ENCODE results near the gene KDM4C.
"Not testable (repeated sequence)": the region's sequence is repeated elsewhere in the genome, so short reads cannot be mapped to it uniquely, and the experiment has no call there.

KDM4C gene

GRCh38 chr9:6987381-6987780, 229.6 kb downstream of the KDM4C start:
- no peak for DNase-seq

DNA sequence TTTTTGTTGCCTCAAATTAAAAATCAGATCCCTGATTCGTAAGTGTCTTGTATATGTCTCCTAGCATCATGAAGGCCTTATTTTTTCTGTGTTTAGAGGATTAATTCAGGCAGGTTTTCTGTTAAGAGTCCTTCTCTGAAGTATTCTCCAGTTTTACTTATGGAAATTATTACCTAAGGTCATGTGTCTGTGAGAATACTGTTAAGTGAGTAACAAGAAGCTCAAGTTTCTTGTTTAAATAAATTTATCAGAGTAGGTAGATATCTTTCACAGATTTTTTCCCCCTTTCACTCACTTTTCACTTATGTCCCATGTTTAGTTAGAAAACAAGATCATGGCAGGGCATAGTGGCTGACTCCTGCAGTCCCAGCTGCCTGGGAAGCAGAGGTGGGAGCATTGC, 233.6 kb downstream of the KDM4C start:
- DNase-seq: no peak

DNA sequence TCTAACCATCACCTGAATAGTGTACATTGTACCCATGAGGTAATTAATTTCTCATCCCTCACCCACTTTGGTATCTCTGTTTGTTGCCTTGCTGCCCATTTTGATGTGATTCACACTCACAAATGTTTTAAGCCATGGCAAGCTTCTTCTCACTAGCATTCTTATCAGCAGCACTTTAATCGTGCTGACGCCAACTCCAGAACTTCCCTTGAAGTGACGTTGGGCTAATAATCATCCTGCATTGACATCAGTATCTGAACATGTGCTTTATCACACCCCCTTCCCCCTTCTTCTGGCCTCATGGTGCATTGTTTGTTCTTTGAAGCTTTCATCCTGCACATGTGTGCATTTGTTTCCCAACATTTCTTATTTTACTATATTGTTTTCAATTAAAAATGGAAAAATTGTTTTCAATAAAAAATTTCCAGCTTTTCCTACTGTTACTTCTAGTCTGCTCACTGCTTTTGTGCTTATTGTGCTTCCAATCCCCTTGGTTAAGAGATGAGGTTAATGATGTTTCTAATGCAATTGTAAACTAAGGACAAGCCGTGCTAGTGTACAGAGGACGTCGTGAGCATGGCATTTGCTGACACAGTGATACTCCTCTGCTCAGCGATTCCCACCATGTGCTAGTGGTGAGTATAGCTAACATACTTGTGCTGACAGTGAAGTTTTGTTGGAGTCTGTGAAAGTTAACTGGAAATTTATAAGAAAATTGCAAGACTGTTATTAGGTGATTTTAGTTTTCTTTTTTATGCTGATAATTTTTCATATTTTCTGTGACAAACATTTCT, 238.5 kb downstream of the KDM4C start:
- no peak for DNase-seq

- DNase-seq: no peak
These were observed 239.6 kb downstream of the KDM4C start for GRCh38 chr9:6997330-6997729.

- DNase-seq: no peak
These were observed 242.0 kb downstream of the KDM4C start for GRCh38 chr9:6999794-7000193.

DNA sequence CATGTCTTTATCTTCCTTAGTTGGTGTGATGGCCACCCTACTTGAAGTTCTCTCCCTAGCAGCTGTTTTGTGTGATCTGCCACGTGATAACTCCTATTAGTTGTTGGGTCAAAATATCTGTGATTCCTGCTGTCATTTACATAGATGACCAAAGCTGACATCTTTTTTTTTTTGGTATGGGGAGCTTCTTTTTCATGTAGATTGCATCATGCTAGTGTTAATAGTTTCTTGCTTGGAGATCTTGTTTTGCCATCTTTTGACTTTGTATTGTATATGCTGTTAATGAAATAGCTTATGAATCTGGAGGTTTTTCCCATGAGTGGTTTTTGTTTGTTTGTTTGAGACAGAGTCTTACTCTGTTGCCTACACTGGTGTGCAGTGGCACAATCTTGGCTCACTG, 243.8 kb downstream of the KDM4C start:
- no peak for DNase-seq

GRCh38 chr9:7003861-7004260, 246.1 kb downstream of the KDM4C start:
- no peak for DNase-seq

DNA sequence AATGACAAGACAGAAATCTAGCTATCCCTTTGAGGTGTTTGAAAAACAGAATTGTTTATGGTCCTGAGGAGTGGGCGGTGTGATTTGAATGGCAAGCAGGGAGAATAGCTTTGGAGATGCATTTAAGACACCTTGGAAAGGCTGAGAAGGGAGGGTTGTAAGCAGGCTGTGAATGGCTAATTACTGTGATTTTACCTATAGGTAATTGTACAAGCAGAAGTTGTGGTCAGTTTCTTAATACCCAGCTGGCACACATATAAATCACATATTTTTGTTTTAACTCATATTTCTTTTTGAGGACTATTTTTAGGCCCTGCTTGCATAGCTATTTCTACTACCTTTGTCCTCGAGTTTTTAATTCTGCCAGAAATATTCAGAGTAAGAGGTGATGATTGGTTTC, 248.6 kb downstream of the KDM4C start:
- no peak for DNase-seq

- no peak for DNase-seq
These were observed 250.6 kb downstream of the KDM4C start for GRCh38 chr9:7008411-7008810.

GRCh38 chr9:7009065-7009464, 251.3 kb downstream of the KDM4C start:
- DNase-seq: no peak

DNA sequence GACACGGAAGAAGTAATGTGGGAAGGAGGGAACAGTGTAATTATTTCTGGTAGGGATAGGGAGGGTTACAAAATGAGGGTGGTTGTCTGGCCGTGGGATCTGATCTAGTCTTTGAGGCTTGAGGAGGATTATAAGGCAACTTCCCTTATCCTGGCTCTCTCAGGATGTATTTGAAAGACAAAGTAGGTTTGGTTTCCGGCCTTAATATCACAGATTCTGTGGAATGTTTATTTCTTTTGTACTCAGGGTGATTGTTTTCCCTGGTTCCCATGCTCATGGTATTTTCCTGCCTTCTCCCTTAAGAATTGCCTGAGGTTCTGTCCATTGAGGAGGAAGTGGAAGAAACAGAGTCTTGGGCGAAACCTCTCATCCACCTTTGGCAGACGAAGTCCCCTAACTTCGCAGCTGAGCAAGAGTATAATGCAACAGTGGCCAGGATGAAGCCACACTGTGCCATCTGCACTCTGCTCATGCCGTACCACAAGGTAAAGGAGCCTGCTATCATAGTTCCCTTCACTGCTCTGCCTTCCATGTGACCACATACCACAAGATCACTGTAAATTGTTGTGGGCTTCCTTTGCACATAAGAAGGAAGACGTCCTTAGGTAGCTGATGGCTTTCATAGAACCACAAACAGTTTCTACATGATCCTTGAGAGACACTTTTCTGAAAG, 253.8 kb downstream of the KDM4C start:
- peak; percentile 25 for DNase-seq

DNA sequence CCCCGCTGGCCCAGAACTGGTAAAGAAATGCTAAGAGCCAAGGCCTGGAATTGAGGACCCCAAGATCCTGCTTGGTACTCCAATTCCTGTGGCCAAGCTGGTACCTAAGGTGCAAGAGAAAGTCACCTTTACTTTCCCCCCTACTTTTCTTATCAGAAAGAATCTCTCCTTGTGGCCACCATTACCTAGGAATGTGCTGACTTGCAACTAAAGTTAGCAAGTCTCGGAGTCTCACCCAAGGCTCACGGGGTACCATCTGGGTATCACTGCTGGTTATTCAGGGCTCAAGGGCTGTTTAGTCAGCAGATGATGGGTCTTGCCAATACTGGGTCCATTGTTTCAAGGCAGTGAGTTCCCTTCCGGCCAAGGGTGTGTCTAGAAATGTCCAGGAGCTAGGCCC, 270.2 kb downstream of the KDM4C start:
- no peak for DNase-seq

DNA sequence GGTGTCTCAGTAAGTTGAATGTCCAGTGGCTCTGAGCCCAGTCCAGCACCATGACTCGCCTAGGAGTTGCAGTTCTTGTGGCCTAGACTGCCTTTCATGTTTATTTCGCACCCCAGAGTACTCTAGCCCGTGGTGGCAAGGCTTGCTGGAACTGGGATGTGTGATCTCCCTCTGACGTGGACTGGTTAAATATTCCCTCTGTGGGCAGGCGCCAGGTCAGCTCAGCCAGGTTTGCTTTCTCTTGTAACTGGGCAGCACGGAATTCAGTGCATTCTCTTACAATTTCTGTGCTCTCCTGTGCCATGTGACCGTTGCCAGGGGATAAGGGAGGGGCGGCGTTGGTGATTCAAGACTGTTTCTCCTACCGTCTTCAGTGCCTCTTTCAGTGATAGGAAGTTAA, 270.8 kb downstream of the KDM4C start:
- DNase-seq: no peak

DNA sequence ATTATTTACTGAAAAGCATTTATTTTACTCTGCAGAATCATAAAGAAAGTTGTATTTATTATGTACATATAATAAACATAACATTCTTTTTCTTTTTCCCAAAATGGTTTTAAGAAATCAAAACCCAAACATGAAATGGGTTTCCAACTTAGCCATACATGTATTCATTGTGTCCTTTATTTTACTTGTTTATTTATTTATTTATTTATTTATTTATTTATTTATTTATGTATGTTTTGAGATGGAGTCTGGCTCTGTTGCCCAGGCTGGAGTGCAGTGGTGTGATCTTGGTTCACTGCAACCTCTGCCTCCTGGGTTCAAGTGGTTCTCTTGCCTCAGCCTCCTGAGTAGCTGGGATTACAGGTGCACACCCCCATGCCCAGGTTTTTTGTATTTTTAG, 273.2 kb downstream of the KDM4C start:
- DNase-seq: not testable (repeated sequence)

- no peak for DNase-seq
These were observed 275.6 kb downstream of the KDM4C start for GRCh38 chr9:7033076-7034045.

- DNase-seq: no peak
These were observed 279.4 kb downstream of the KDM4C start for GRCh38 chr9:7037176-7037575.

DNA sequence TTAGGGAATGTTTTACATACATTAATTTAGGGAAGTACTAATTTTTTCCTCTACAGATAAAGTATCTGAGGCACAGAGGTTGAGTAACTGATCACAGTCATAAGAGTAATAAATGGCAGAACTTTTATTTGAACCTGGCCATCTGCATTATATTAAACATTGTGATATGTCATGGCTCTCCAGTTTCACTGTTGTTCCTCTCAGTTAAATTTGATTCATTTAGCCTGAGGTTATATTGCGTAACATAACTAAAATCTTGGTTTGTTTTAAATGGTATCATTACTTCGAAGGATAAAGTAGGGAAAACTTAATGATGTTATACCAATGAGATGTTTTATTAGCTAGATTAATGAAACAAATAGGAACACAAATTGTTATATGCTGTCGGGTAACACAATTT, 284.4 kb downstream of the KDM4C start:
- no peak for DNase-seq

DNA sequence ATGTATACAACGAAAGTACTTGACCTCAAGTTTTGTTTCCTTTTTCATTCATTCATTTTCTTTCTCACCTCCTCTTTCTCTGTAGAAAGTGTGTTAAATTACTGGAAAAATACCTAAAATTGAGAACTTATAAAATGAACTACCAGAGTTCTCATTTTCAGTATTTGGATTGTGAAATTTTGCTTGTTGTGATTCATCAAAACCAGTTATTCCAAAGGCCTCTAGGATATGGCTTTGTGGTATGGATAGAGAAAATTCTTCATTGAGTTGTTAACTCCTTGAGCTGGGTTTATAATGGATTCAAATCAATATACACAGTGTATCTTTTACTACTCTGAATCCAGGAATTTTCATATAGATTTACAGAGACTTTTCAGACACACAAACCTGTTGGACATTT, 287.6 kb downstream of the KDM4C start:
- DNase-seq: peak; percentile 3

DNA sequence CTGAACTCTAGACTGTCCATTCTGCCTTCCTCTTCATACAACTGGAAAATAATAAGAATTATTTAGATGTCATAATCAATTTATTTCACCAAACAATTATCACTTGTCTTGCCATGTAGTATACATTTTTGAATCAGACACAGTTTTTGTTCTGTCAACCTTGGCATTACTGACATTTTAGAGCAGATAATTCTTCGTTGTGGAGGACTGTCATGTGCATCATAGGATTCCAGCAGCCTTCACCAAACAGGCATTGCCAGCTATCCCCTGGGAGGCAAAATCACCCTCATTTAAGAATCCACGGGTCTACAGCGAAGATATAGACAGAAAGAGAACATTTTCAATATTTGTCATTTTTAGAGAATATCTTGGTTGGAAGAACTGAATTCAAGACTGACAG, 293.9 kb downstream of the KDM4C start:
- no peak for DNase-seq

DNA sequence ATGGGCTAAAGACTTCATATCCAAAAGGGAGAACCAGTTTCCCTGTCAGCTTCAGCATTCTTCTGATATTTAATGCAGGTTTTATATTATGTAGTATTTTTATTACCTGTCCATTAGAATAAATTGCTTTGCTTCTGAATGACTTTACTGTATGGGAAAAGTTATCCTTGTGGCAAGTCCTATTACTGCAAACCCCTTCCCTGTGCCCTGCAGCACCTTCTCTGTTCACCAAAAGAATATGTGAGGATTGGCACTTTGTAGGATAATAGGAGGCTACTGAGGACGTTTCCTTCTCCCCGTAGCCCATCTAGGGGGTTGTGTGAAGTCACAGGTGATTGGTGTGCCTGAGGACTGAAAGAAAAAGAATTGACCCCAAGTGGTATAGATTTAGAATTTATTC, 296.1 kb downstream of the KDM4C start:
- no peak for DNase-seq

DNA sequence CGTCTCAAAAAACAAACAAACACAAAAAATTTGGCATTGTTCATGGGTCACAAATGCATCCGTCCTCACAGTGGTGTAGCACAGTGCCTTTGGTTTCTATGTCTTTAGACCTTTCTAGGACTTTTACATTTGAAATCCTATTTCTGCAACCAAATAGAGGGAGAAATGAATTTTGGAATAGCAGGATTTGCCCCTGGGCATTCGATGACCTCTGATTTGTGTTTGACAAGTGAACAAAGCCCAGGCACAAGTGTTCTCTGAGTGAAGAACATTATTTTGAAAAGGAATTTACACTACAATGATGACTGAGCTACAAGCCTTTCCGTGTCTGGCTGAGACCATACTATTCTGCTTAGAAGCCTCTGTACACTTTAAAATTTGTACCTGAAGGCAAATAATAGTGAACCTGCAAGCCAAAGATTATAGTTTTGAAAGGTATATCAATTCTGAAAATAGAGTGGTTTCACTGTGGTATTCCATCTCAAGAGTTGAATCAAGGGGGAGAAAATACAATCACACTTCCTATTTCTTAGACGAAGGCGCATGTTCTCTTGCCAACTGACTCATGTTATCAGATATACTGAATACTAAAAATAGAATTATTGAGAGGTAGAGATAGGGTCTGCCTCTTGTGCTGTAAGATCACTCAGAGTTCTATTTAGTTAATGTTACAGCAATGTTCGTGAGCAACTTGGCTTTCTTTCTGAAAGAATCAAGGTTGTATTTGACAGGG, 297.6 kb downstream of the KDM4C start:
- peak; percentile 24 for DNase-seq

GRCh38 chr9:7056254-7056653, 298.5 kb downstream of the KDM4C start:
- DNase-seq: no peak

DNA sequence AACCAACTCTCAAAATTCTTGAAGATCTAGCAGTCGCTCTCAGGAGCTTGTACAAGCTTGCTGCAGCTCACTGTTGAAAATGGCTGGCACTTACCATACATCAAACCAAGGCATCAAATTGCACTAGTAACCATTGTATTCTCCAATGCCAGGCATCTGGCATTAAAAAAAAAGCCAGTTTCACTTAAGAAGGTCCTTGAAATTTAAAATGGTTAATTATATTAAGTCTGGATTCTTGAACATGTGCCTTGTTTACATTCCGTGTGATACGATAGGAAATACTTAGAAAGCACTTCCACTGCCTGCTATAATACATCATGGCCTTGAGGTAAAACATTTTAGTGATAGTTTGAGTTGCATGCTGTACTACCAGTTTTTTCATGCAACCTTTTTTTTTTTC, 300.7 kb downstream of the KDM4C start:
- DNase-seq: no peak

Data from activated CD4-positive, alpha-beta T cell treated with anti-CD3 and anti-CD28 coated beads, Interleukin-2, Interleukin-6, amounts not matched to agents 100 ng/mL and 50 ng/mL, durations not matched to agents 16 hours and 8 hours (primary cell).